Stimulated activated CD8-positive, alpha-beta memory T cell treated with anti-CD3 and anti-CD28 coated beads, Interleukin-7, amount 100 ng/mL, for 48 hours (primary cell): ENCODE results near the gene GSTO2.
"Not testable (repeated sequence)": the region's sequence is repeated elsewhere in the genome, so short reads cannot be mapped to it uniquely, and the experiment has no call there.

ENCODE experiments used
- DNase-seq, 2 donors: peaks; one replicate each; pipeline ENCODE4 v3.0.0-alpha.2; 2020; ENCODE audit warnings: low read depth in 1 of 2; ENCODE audit errors: extremely low read depth in 1 of 2

Gene GSTO2

DNA sequence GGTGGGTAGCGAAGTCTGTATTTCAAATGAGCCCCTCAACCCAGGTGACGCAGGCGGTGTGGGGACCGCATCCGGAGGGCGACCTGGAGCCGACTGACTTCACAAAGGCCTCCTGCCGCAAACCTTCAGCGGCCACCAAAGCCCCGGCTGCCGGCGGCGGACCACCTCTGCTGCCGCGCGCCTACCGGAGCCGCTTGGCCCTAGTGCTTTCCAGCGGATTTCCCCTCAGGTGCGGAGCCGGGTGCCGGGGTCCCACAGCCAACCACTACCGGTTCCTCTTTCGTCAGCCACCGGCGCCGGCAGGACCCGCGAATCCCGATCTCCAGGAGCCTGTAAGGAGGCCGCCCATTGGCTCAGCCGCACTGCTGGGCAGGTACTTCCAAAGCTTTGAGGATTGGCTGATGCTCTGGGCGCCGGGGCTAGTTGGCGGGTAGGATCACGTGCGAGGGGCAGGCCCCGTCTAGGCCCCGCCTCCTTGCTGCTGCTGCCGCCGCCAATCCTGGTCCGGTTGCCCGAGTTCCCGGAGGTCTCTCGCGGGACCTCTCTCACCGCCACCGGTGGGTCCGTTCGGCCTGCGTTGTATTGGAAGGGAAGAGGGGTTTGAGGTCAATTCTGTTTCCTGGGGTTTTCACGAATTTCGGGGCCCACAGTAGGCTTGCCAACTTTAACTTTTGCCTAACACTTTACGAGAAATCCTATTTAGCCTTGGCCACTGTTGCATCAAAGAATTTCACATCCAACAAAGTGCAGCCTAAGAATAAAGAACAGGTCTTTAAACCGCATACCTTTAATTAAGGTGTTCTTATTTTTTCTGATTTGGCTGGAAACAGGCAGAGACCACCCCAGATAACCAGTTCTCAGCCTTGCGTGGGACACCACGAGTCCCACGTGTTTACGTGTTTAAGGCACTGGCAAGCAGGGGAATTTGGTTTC, at the start of gene GSTO2:
GSTO2 (plus strand) TSS at position 472 of the 933 bp plus-strand sequence. CDS start 5,732 bp downstream, outside the sequence.
- DNase-seq = peak; percentile 95 to 99

DNA sequence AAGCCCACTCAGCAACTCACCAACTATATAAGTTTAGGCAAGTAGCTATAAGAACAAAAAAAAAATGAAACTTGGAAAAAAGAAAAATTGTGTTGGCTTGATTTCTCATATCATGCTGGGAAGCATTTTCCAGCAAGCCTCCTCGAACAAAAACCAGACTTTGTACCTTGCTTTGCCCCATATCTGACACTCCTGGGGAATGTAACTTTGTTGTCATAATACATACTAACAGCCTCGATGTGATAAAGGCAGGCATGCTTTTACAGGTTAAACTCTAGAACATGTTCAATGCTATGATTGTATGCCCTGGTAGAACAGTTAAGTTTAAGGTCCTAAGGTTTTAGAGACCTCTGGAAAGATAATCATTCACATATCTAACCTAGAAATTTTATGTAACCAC, 48.5 kb upstream of the GSTO2 start:
- no peak for DNase-seq

DNA sequence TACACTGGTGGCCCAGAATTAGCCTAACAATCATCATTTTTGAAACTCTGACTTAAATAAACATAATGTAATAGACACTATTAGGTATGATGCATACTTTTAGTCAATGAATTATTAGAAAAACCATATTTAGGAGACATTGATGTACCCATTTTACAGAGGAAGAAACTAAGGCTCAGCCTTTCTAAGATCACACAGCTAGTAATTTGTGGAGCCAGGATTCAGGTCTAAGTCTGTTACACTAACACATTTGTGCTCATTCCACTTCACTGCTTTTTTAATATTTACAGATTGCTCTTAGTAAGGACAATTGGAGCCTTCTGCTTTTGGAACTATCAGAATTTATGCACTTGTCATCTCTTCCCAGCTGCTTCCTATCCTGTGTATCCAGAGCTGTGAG, 45.7 kb upstream of the GSTO2 start:
- DNase-seq = no peak

DNA sequence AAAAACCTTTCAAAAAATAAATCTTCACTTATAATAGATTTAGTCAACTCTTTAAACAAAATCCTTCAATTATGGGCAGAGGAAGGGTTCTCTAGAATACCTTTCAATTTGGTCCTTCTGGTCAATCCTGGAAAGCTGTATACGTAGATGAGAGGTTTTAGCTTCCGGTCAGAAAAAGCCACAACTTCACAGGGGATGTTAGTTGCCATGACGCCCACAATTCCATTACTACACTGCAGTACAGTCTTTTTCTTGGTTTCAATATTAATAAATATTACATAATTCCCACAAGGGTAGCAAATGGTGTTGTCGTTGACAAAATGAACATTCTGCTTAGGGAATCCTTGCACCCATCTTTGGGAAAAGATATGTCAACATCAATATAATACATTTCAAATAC, 38.5 kb upstream of the GSTO2 start:
- no peak for DNase-seq

DNA sequence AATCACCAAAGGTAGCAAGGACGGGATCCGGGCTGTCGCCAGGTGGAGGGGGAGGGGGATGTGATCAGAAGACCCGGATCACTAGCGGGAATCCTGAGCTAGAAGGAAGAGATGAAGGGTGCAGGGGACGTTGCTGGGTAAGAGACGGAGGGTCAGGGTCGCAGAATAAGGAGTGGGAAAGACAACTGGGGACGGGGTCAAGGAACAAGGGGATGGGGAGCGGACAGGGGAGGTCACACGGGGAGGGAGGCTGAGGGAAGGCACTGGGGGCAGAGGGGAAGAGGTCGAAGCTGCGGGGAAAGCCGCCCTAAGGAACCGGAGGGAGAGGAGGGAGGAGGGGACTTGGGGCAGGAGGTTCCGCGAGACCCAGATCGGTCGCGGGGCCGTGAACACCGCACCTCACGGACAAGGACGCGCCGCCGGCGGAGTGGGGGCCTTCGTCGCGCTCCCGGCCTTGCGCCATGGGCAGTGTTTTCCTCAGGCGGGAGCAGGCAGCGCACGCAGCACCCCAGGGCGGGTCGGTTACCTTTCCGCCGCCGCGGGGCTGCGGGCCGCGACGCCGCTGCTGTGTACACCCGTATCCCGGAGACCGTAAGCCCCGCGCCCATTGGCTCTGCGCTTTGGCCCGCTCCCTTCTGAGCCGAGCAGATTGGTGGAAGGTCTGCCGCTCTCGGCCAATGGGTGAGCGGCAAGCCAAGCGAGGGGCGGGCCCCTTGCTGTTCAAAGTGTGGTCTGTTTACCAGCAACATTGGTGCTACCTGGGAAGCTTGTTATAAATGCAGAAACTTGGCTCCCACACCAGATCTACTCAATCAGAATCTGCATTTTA, 37.0 kb upstream of the GSTO2 start, which contains the start of gene CFAP43:
CFAP43 (minus strand) TSS at position 581 of the 829 bp plus-strand sequence; CDS start at position 463, 118 bp downstream.
- peak; percentile 95 to 97 for DNase-seq

DNA sequence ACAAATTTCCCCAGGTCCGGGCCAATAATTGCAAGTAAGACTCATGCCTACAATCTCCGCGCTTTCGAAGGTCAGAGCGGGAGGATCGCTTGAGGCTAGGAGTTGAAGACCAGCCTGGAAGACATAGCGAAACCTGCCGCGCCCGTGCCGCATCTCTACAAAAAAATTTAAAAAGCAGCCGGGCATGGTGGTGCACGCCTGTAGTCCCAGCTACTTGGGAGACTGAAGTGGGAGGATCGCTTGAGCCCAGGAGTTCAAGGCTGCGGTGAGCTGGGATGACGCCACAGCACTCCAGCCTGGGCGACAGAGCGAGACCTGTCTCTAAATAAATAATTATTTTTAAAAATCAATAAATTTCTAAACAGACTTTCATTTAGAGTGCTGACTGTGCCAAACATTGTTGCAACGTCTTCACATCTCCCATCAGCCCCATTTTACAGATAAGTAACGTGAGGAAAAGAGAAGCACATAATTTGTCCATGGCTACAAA, 36.3 kb upstream of the GSTO2 start:
- no peak for DNase-seq

DNA sequence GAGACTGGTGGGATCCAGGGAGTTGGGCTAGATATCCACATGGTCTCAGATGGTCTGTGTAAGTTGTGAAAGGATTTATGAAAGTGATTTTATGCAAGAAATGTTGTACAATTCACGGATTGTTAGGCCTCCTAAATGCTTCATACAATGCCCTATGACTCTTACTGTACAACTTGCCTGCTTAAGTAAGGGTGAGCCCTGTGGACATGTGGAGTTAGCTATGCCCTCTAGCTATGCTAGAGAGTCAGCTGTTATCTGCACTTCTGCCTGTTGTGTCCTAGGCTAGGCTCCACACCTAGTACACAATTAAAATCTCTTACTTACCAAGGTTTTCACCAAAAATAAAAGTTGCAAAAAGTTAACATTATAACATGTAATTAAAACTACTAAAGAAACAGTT, 35.2 kb upstream of the GSTO2 start:
- DNase-seq = no peak

DNA sequence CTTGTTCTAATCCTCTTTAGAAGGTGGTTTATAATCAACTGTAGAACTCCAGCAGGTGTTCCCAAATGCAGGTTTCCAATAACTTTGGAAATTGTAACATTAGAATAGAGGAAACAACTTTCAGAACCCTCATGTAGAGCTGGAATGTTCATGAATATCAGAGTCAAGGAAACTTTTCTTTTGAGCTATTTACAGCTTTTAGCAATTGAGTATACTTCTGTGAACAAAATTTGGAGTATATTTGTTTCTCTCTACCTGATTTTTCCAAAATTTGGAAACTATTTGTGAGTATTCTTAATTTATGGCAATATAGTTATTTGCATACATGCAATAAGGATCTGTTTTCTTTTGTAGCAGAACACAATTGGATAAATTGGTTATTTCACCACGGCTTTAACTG, 34.0 kb upstream of the GSTO2 start:
- DNase-seq = no peak

DNA sequence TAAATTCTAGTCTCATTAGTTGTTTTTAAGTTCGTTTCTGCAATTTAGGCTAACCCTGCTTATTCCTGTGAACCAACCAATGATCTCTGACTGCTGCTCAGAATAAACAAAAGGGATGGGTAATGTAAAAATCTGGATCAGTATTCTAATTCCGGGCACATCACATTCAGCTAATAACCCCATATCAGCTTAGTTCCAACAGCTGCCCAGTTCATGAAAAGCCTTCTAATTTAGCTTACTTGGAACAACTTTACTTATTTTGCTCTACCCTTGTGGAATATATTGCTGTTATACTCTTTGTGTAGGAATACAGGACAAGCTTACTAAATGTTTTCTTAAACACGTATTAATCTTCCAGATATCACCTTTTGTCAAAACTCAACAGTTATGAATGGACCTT, 33.2 kb upstream of the GSTO2 start:
- no peak for DNase-seq

DNA sequence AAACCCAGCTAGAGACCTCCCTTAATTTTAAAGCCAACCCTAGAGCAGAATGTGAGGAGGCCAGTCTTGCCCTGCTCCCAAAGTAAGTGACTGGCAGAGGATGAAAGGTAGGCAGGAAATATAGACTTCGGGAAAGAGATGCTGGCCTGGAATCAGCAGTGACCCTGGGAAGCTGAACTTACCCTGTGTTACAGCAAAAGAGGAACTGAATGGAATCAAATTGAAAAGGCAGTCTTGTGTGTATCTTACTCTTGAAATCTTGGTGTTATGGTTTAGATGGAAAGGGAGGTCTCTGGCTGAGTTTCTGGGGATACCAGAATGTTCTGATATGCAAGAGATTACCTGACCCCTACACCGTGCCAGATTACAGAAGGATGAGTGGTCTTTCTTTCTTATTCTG, 28.9 kb upstream of the GSTO2 start:
- DNase-seq = no peak

DNA sequence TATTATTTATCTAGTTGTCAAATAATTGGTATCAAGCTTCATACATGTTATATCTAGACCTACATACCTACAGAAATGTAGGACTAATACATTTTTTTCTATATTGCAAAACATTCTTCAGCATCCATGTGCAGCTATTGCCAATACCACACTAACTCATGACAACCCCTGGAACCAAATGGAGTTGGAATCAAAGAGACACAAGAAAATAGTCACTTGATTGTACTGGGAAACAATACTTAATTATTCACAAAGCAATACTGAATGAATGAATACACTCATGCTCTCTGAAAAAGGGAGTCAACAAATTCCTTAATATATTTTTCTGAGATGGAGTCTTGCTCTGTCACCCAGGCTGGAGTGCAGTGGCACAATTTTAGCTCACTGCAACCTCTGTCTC, 26.4 kb upstream of the GSTO2 start:
- no peak for DNase-seq

DNA sequence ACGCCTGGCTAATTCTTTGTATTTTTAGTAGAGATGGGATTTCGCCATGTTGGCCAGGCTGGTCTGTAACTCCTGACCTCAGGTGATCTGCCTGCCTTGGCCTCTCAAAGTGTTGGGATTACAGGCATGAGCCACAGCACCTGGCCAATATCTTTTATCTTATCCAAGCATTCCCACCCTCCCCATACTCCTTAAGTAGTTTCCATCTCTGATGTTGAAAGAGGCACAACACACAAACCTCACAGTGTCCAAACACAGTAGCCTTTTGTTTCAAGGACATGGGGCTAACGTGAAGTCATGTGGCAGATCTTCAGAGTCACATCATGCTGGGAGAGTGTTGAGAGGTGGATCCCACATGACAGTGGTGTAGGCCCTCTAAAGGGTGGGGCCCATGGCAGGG, 26.0 kb upstream of the GSTO2 start:
- DNase-seq = not testable (repeated sequence)

DNA sequence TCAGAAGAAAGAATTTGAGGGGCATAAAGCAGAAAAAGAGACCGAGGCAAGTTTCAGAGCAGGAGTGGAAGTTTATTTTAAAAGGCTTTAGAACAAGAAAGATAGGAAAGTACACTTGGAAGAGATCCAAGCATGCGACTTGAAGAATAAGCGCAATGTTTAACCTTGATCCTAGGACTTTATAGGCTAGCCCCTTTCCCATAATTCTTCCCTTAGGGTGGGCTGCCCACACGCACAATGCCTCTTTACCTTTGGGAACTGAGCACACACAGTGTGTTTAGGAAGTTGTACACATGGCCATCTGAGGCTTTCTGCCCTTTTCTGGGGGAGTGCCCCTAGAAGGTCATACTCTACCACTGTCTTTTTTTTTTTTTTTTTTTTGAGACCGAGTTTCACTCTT, 25.5 kb upstream of the GSTO2 start:
- DNase-seq = no peak

DNA sequence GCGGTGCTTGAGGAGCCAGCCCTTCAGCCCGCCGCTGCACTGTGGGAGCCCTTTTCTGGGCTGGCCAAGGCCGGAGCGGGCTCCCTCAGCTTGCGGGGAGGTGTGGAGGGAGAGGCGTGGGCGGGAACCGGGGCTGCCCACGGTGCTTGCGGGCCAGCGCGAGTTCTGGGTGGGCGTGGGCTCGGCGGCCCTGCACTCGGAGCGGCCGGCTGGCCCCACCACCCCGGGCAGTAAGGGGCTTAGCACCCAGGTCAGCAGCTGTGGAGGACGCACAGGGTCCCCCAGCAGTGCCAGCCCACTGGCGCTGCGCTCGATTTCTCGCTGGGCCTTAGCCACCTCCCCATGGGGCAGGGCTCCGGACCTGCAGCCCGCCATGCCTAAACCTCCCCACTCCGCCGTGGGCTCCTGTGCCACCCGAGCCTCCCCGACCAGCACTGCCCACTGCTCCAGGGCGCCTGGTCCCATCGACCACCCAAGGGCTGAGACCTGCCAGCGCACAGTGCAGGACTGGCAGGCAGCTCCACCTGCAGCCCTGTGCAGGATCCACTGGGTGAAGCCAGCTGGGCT, 23.8 kb upstream of the GSTO2 start:
- DNase-seq = no peak

DNA sequence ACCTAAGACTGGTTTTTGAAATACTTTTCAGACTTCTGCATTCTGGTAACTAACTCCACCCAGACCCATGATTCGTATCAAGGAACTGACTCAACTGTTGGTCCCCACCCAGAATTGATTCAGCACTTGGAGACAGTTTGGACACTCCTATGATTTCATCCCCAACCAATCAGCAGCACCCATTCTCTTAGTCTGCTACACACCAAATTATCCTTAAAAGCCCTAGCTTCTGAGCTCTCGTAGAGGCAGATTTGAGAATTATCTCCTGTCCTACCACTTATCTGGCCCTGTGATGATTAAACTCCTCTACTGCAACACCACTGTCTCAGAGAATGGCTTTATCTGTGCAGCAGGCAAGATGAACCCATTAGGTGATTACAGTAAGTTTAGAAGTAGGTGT, 22.0 kb upstream of the GSTO2 start:
- no peak for DNase-seq

DNA sequence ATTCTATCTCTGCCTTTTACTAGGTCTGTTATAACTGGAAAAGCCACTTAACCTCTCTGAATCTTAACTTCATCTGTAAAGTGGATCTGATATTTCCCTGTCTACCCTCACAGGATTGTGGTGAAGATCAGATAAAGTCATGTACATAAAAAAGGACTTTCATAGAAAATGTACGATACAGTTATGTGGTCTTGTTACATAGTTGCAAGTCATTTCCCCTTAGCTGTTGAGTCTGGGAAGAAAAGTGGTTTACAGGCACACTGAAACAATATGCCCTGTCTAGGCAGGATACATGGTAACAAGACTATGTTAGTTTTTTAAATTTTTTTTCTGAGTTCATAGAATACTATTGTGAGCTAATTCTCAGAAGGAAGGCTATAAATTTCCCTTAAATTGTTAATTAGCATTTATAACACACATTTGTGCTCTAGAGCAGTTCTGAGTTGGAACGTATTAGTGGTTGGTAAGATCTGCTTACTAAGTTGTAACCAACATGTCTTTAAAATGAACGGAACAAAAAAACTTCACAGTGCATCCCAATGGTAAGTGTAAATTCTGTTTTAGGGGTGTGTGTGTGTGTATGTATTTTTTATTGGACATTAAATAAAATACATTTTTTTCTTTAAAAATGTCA, 21.4 kb upstream of the GSTO2 start:
- no peak for DNase-seq

DNA sequence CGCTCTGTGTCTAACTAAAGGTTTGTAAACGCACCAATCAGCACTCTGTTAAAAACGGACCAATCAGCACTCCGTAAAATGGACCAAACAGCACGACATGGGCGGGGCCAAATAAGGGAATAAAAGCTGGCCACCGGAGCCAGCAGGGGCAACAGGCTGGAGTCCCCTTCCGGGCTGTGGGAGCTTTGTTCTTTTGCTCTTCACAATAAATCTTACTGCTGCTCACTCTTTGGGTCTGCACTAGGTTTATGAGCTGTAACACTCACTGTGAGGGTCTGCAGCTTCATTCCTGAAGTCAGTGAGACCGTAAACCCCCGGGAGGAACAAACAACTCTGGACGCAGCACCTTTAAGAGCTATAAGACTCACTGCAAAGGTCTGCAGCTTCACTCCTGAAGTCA, 20.1 kb upstream of the GSTO2 start:
- DNase-seq = not testable (repeated sequence)

DNA sequence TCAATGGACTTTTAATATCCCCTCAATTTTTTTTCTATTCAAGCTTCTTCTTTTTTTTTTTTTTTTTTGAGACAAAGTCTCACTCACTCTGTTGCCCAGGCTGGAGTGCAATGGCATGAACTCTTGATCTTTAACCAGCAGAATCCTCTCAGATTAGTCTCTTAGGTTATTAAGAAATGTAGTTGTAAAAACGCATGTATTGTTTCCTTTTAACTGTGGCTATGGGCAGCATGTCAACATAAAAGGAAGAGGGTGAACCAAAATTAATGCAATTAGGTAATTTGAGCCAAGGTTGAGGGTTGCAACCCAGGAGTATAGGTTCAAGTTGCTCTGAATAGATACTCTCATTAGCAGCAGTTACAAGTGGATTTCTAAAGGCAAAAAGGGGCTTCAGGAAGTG, 18.6 kb upstream of the GSTO2 start:
- DNase-seq = no peak

DNA sequence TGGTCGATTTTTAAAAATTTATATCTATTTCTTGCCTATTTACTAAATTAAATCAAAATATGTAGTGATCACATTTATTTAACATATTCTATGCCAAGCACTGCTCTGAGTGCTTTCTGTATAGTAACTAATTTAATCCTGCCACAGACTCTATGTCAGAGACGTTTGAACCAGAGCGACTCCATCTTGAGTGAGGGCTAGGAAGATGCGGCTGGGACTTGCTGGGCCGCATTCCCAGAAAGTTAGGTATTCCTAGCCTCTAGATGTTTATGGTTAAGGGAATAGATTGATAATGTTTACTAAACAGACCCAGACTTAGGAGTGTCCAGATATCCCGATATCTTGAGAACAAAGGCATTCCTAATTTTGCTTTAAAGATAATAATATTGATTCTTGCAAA, 17.5 kb upstream of the GSTO2 start:
- DNase-seq = no peak

DNA sequence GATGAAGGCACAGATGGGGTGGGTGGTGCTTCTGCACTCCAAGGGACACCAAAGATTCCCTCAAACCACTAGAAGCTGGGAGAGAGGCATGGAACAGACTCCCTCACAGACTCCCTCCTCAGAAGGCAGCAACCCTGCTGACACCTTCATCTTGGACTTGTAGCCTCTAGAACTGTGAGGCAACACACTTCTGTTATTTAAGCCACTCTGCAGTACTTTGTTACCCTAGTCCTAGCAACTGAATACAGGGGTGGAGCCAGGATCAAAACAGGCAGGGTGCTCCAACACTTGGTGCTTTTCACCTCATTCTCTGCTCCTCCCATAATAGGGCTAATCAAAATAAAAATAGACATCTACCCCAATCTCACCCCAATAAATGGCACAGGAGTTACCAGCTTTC, 16.6 kb upstream of the GSTO2 start:
- DNase-seq = no peak

DNA sequence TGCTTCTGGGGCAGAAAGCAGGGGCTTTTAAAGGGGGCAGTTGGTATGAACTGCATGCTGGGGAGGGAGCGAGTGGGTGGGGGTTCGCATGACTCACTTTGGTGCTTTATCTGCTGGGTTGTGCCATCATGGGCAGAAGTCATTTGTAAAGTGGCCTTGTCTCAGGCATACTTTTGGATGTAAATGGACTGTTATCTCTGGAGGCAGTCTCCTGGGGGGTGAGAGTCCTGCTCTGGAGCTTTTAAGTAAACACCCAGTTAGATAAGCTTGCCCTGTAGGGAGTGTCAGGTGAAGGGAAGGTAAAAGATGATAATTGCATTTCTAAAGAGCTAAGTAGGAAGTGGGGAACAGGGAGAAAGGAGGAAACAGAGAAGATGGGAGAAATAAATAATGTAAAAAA, 15.9 kb upstream of the GSTO2 start:
- no peak for DNase-seq
